Liver (tissue), 9 donors: ENCODE results near the gene SPATA16. TPM values are rescaled to one million over a fixed set of nuclear protein-coding genes. Genes with fewer than 3 reads are reported as not detected.

ENCODE experiments used
- DNase-seq: peaks from one replicate; pipeline ENCODE4 v3.0.0-alpha.2; 2017; ENCODE audit warnings: low spot score
- H3K27ac ChIP-seq, 2 donors: one replicate each; pipeline ENCODE4 v1.7.0; 2013; ENCODE audit warnings: inconsistent platforms in 2 of 2, low read length in 2 of 2, control low read depth in 1 of 2, low read depth in 1 of 2, mild to moderate bottlenecking in 1 of 2
- H3K27me3 ChIP-seq, 4 donors: one replicate each; pipeline versions ENCODE4 v1.6.1 to v1.7.0; 2013; ENCODE audit warnings: low read length in 3 of 4, inconsistent platforms in 1 of 4, mild to moderate bottlenecking in 1 of 4, moderate library complexity in 1 of 4; ENCODE audit not compliant: control insufficient read depth in 4 of 4, insufficient read depth in 4 of 4
- H3K36me3 ChIP-seq, 4 donors: one replicate each; pipeline versions ENCODE4 v1.6.1 to v1.7.0; 2013; ENCODE audit warnings: low read length in 3 of 4, mild to moderate bottlenecking in 3 of 4, low read depth in 1 of 4, moderate library complexity in 1 of 4; ENCODE audit not compliant: control insufficient read depth in 4 of 4, insufficient read depth in 3 of 4
- H3K4me1 ChIP-seq, 4 donors: one replicate each; pipeline versions ENCODE4 v1.6.1 to v1.7.0; 2013; ENCODE audit warnings: low read length in 3 of 4, mild to moderate bottlenecking in 3 of 4, moderate library complexity in 1 of 4; ENCODE audit not compliant: control insufficient read depth in 4 of 4, insufficient read depth in 4 of 4
- H3K4me3 ChIP-seq, 3 donors: one replicate each; pipeline versions ENCODE4 v1.6.1 to v1.7.0; 2013; ENCODE audit warnings: low read length in 3 of 3, control low read depth in 1 of 3, low read depth in 1 of 3, mild to moderate bottlenecking in 1 of 3
- H3K9ac ChIP-seq, 2 donors: one replicate each; pipeline ENCODE4 v1.7.0; 2013; ENCODE audit warnings: low read length in 2 of 2, mild to moderate bottlenecking in 2 of 2, moderate library complexity in 2 of 2, control low read depth in 1 of 2, low read depth in 1 of 2
- H3K9me3 ChIP-seq, 4 donors: one replicate each; pipeline versions ENCODE4 v1.6.1 to v1.7.0; 2013; ENCODE audit warnings: low read length in 3 of 4; ENCODE audit not compliant: control insufficient read depth in 4 of 4
- CTCF ChIP-seq: fragments of 150-350 bp; IDR thresholded peaks from 2 replicates; pipeline ENCODE4 v1.5.1; 2017; ENCODE audit warnings: improper control_type of control experiment, low read depth, low read length; ENCODE audit not compliant: missing input control
- EGR1 ChIP-seq, 2 donors: IDR thresholded peaks; 2 replicates each; pipeline ENCODE4 v1.6.1; 2016 to 2018; ENCODE audit warnings: antibody characterized with exemption in 2 of 2, low read depth in 2 of 2
- FOXA1 ChIP-seq: IDR thresholded peaks from 2 replicates; pipeline ENCODE4 v1.6.1; 2016; ENCODE audit warnings: antibody characterized with exemption
- HNF4A ChIP-seq, 2 donors: conservative IDR thresholded peaks; 2 replicates each; pipeline ENCODE4 v1.6.1; 2016; ENCODE audit warnings: antibody characterized with exemption in 2 of 2, mild to moderate bottlenecking in 2 of 2
- JUND ChIP-seq, 2 donors: IDR thresholded peaks; 2 replicates each; pipeline ENCODE4 v1.6.1; 2016; ENCODE audit warnings: antibody characterized with exemption in 2 of 2
- MAX ChIP-seq: IDR thresholded peaks from 2 replicates; pipeline ENCODE4 v1.6.1; 2016; ENCODE audit warnings: antibody characterized with exemption
- NR2F2 ChIP-seq: IDR thresholded peaks from 2 replicates; pipeline ENCODE4 v1.6.1; 2016; ENCODE audit warnings: antibody characterized with exemption
- RAD21 ChIP-seq, 2 donors: IDR thresholded peaks; 2 replicates each; pipeline ENCODE4 v1.6.1; 2016; ENCODE audit warnings: antibody characterized with exemption in 2 of 2, mild to moderate bottlenecking in 2 of 2
- REST ChIP-seq: IDR thresholded peaks from 2 replicates; pipeline ENCODE4 v1.6.1; 2016; ENCODE audit warnings: antibody characterized with exemption, mild to moderate bottlenecking
- SP1 ChIP-seq: IDR thresholded peaks from 2 replicates; pipeline ENCODE4 v1.6.1; 2018; ENCODE audit warnings: antibody characterized with exemption, mild to moderate bottlenecking
- YY1 ChIP-seq: IDR thresholded peaks from 2 replicates; pipeline ENCODE4 v1.6.1; 2016; ENCODE audit warnings: antibody characterized with exemption, mild to moderate bottlenecking
- ZBTB33 ChIP-seq: IDR thresholded peaks from 2 replicates; pipeline ENCODE4 v1.6.1; 2016; ENCODE audit warnings: antibody characterized with exemption
- WGBS: extraction: QIAGEN DNeasy Blood & Tissue Kit; methylation state at CpG from one replicate; pipeline ENCODE4 v1.1.7; 2013; 5-methylcytosine and 5-hydroxymethylcytosine counted together
- polyA plus RNA-seq, 2 donors: library from polyadenylated mRNA; stranded (reverse) in 1 of 2; unstranded in 1 of 2; fragments of 200-250 nt in 1 of 2; fragments of >200 nt in 1 of 2; fragmentation: Nextera tagmentation in 1 of 2; extraction: Ambion mirVana in 1 of 2; gene quantifications; one replicate each; pipeline versions ENCODE4 v1.2.1 to v1.2.3, GENCODE V29; 2013 to 2015
- total RNA-seq, 2 donors: library from RNA; depleted of rRNA; stranded (reverse); fragments of >200 nt; gene quantifications; one replicate each; pipeline ENCODE4 v1.2.3, GENCODE V29; 2014
- donor health status: healthy.
- donor health status: healthy.
- donor health status: healthy.
- donor health status: healthy.
- donor health status: healthy.

SPATA16 gene
- total and polyA plus RNA-seq, 4 donors = not detected

GRCh38 chr3:172856795-172857742, 284.0 kb downstream of the SPATA16 start:
- Histone ChIP-seq H3K4me3 (no peak overlapping the region), H3K36me3 (no peaks in the 10 kb centered on the region), H3K9ac (no peak overlapping the region), H3K27me3 (peaks cover 0 to 2% (median 0%) of the 10 kb centered on the region in 4 donors), H3K27ac (no peak overlapping the region), H3K4me1 (peaks cover 0 to 2% (median 0%) of the 10 kb centered on the region in 4 donors), H3K9me3 (no peaks in the 10 kb centered on the region)
- TF ChIP-seq JUND (IDR thresholded peaks at IDR 0.05) (peak; percentile 30 to 41), RAD21 (IDR thresholded peaks at IDR 0.05) (no peak), NR2F2 (peak; percentile 77), SP1 (peak; percentile 19)
- WGBS = 65% methylated on average over 4 of the region's 4 CpGs
- no peak for DNase-seq

GRCh38 chr3:172855037-172855436, 286.0 kb downstream of the SPATA16 start:
- Histone ChIP-seq H3K4me1 (peaks cover 0 to 2% (median 0%) of the 10 kb centered on the region in 4 donors), H3K27me3 (peaks cover 0 to 2% (median 0%) of the 10 kb centered on the region in 4 donors), H3K4me3 (no peak overlapping the region), H3K36me3 (no peaks in the 10 kb centered on the region), H3K27ac (no peak overlapping the region), H3K9ac (no peak overlapping the region), H3K9me3 (no peaks in the 10 kb centered on the region)
- DNase-seq = no peak
- TF ChIP-seq REST (no peak), YY1 (no peak), MAX (no peak), EGR1 (IDR thresholded peaks at IDR 0.05; ENCODE audit: low read depth in 2 of 2) (no peak), FOXA1 (no peak), HNF4A (conservative IDR thresholded peaks at IDR 0.05) (no peak), ZBTB33 (no peak), SP1 (no peak), CTCF (no peak), NR2F2 (no peak)
